ENCODE data around the gene ABR.

GRCh38 chr17:1149869-1150268 lies 29.9 kb downstream of the ABR start:
- TF ChIP-seq CTCF (IDR thresholded peaks at IDR 0.05; ENCODE audit: low read length) (no peak), EZH2 (optimal IDR thresholded peaks at IDR 0.05; ENCODE audit: low read depth, low read length) (no peak), EZH2phosphoT487 (IDR thresholded peaks at IDR 0.05; ENCODE audit: low read length) (no peak)

All from MM.1S (cell line).